Measurements from ENCODE around the gene ATOX1.
"Not testable (repeated sequence)": the region's sequence is repeated elsewhere in the genome, so short reads cannot be mapped to it uniquely, and the experiment has no call there.

The ATOX1 gene, protein sequence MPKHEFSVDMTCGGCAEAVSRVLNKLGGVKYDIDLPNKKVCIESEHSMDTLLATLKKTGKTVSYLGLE

DNA sequence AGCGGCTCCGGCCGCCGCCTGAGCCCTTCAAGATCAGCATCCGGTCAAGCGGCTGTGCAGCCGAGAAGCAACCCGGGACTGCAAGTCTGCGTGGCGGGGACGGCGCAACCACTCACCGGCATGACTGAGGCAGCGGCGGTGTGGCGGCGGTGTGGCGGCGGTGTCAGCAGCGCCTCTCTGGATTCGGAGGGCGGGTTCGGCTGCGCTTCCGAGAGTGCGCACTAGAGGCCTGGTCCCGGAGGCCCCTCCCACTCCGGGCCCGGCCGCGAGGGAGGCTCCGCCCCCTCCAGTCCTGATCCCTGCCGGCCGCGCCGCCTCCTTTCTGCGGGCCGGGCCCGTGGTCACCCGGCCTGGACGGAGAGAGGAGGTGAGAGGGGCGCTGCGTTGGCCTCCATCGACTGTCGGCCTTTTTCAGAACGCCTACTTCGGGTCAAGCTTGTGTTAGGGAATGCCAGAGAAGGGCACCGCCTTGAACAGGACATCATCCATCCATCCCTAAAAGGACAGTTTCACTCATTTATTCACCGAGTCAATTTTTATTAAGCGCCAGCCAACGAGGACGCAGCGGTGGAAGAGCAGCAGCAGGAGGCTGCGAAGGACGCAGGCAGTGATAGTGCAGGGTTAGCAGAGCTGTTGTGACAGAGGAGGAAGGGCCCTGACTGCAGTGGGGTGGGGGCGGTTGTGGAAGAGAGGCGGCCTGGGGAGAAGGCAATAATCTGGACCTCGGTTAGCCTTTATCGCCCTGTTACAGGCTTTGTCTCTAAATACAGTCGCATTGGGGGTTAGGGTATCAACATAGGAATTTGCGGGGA is at the start of gene ATOX1:
TSS of gene ATOX1 (minus strand) at position 202 of the 812 bp plus-strand sequence. CDS start at position 122, 80 bp downstream.
- DNase-seq: peak; percentile 35 to 93 (median 87)

DNA sequence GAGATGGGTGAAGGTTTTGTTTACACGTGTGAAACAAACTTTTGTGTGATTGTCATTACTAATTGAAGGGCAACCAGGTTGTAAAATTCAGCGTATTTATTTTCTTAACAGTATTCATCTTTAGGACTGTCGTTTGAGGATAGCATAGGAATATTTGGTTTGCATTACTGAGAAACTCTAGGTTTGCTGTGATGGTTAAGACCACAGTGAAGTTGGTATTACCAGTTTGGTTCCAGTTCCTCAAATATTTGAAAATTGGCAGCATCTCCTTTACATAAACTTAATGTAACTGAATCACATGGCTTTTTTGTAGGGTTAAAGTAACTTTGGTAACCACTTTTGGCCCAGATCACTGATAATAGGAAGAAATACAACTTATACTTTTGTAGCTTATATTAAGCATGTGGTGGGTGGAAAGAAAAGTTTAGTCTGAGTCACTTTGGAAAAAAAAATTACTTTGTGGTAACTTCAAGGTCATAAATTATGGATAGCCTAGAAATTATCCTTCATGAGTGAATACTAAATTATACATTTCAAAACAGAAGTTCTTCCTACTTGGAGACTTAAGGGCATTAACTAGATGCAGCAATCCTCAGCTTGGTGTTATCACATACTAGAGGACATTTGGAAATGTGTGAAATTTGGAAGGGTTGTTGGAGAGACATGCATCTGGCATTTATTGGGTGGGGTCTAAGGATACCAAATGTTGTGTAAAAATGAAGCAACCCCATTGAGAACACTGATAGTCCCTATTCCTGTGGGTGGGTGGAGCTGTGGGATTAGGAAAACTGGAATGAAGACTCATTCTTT is 47.2 kb upstream of the ATOX1 start:
- no peak for DNase-seq

DNA sequence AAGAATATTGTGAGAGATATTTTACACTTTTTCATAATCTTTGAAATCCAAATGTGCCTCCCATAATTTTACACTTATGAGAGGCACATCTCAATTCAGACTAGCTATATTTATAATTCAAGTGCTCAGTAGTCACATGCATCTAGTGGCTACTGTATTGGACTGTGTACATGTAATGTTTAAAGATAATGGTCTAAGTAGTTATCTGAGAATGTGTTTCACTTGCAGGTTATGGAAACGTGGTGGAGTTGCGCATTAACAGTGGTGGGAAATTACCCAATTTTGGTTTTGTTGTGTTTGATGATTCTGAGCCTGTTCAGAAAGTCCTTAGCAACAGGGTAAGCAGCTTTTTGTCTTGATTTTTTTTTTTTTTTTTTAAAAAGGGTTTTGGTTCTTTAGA is 42.1 kb upstream of the ATOX1 start:
- DNase-seq: no peak

DNA sequence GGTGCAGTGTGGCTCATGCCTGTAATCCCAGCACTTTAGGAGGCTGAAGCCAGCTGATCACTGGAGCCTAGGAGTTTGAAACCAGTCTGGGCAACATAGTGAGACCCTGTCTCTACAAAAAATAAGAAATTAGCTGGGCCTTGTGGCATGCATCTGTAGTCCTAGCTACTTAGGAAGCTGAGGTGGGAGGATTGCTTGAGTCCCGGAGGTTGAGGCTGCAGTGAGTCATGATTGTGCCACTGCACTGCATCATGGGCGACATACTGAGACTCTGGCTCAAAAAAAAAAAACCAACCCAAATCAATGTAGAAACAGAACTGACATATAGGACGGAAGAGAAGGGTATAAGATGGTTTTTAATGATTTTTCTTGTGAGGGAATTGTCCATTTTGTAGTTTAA is 41.0 kb upstream of the ATOX1 start:
- no peak for DNase-seq

DNA sequence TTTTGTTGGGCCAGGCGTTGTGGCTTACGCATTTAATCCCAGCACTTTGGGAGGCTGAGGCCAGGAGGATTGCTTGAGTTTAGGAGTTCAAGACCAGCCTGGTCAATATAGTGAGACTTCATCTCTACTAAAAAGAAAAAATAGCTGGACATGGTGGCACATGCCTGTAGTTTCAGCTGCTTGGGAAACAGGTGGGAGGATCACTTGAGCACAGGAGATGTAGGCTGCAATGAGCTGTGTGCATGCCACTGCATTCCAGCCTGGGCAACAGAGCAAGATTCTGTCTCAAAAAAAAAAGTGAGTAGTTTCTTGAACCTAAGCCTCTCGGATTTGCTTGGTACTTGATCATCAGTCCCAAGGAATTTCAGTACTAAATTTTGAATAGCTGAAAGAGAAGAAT is 40.2 kb upstream of the ATOX1 start:
- no peak for DNase-seq

DNA sequence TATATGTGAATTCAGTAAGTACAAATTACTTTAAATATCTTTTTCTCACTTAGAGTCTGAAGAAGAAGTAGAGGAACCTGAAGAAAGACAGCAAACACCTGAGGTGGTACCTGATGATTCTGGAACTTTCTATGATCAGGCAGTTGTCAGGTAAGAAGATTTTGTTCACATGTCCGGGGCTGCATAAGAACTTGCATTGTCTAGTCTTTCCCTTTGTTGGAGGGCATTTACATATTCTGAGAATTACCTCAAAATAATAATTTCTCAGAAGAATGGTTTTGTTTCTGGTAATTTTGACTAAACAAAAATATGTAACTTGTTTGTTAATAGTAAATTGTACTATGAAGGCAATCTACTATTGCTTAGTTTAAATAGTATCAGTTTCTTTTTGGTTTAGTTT is 37.0 kb upstream of the ATOX1 start:
- DNase-seq: no peak

DNA sequence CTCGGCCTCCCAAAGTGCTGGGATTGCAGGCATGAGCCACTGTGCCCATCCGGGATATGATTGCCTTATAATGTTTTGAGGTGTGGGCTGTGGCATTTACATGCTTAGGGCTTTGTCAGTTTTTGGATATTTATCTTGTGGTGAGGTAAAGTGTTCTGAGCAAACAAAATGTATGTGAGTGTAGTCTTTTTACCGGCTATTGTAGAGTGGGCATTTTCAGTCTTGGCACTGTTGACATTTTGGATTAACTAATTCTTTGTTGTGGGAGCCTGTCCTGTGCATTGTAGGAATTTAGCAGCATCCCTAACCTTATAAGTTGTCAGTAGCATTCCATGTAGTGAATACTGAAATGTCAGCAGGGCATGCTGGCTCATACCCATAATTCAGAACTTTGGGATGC is 34.9 kb upstream of the ATOX1 start:
- DNase-seq: no peak

DNA sequence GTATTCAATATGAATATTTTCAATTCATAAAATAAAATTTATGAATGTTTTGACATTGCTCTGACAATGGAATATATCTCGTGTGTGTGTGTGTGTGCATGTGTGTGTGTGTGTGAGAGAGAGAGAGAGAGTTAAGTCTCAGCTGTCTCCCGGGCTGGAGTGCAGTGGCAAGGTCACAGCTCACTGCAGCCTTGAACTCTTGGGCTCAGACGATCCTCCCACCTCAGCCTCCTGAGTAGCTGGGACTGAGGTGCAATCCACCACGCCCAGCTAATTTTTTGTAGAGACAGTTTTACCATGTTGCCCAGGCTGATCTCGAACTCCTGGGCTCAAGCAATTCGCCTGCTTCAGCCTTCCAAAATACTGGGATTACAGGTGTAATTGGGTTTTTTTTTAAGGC is 29.4 kb upstream of the ATOX1 start:
- DNase-seq: no peak

DNA sequence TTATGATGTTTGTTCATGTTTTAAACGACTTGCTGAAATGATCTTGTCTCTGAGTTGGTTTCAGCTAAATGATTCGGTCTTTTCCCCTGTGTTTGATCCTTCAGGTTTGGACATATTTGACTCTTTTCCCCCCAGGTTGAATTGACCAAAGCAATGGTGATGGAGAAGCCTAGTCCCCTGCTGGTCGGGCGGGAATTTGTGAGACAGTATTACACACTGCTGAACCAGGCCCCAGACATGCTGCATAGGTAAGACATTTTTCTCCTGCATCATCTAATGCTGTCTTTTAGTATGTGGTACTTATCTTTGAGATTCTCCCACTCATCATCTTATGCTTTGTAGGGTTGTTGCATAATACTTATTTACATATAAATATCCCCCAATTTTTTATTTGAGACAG is 28.0 kb upstream of the ATOX1 start:
- no peak for DNase-seq

DNA sequence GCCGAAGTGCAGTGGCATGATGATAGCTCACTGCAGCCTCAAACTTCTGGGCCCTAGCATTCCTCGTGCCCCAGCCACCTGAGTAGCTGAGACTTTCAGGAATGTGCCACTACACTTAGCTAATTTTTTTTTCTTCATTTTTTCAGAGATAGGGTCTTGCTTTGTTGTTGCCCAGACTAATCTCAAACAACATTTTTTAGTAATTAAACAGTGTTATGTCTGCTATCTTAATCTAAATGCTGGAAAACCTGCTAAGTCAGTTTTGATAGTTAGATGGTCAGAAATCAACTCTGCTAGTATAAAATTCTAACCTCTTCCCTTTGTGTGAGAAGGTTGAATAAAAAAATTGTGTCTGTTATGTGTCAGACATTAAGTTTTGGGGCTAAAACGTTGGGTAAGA is 25.7 kb upstream of the ATOX1 start:
- no peak for DNase-seq

DNA sequence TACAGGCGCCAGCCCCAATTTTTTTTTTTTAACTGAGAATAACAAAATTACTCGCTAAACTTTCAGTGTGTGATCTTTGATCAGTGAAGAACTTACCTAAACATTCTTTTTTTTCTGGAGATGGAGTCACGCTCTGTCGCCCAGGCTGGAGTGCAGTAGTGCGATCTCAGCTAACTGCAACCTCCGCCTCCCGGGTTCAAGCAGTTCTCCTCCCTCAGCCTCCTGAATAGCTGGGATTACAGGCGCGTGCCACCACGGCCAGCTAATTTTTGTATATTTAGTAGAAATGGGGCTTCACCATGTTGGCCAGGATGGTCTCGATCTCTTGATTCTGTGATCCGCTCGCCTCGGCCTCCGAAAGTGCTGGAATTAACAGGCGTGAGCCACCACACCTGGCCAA is 25.2 kb upstream of the ATOX1 start:
- DNase-seq: not testable (repeated sequence)

DNA sequence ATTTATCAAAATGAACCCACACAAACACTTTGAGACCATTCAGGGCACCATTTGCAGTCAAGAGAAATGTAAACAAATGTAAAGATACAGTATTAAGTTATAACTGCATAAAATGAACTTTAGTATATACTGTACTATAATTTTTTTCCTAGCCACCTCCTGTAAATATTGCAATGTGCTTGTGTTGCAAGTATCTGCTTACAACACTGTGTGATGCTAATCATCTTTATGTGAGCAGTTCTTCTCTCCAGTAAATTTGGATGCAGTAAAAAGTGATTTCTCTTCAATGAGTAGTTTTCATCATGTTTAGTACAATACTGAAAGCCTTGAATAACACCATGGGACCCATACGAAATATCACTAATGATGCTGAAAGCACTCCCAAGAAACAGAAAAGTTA is 22.8 kb upstream of the ATOX1 start:
- no peak for DNase-seq

DNA sequence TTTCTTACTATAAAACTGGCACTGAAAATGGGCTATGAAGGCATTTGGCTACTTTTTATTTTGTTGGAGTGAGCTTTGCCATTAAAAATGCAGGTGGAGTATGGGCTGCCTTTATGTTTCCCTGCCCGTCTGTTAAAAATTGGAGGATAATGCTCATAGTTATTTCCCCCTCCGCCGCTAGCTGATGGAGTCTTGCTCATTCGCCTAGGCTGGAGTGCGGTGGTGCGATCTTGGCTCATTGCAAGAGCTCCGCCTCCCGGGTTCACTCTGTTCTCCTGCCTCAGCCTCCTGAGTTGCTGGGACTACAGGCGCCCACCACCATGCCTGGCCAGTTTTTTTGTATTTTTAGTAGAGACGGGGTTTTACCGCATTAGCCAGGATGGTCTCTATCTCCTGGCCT is 21.9 kb upstream of the ATOX1 start:
- no peak for DNase-seq

DNA sequence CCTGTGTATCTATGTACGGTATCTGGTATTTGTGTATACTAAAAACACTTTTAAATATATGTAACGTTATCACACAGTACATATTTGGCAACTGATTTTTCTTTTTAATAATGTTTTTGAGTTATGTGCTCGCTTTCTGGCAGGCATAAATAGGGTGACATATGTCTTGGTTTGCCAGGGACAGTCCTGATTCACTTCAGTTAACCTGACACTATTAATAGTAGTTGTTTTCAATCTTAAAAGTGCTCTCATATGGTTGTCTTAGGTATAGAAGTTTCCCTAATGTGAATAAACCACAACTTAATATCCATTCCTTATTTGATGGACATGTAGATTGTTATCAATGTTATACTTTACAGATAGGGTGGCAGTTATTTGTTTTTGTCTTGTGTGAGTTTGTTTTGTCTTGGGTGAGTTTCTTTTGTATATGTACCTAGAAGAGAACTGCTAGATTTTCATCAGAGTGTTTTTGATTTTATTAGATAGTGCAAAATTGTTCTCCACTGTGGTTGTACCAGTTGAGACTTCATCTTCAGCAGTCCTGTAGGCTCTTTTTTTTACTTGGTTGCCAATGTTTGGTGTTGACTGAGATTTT is 21.2 kb upstream of the ATOX1 start:
- no peak for DNase-seq

DNA sequence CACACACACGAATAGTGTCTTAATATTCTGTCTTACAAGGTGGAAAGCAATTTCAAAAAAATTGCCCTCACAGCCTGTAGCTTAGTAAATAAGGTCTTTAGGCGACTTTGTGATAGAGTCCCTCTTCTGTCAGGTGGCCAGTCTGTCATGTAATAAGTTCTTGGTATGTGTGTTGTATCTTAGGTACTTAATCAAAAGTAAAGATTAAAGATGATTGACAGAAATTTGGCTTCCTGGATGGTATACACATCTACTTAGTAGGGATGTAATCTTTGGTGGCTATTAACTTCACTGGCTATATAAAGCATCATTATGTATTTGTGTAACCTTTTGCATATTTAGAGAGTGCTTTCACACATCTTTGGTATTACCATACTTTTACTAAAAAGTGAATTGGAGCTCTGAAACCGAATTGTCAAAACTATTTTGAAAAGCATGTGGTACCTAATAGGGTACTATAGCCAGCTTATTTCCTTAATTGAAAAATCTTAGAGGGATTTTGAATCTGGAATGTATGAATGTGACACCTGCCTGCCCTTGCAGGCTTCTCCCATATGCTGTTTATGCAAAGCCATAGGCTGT is 16.7 kb upstream of the ATOX1 start:
- DNase-seq: no peak

DNA sequence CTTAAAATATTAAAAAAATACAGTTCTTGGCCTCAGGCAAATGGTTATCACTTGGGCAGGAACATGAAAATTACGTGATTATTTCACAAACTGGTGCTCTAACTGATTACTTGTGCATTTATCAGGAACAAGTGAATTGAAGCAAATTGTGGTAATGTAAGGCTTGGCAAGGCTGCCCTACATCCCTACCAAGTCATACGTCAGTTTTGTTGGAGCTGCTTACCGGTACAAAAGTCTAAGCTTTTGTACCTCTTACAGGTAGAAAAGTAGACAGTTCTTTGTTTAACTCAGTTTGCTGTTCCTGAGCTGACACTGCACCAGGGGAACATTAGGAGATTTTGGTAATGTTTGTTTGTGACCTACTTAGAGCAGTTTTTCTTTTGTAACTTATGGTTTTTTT is 15.5 kb upstream of the ATOX1 start:
- no peak for DNase-seq

DNA sequence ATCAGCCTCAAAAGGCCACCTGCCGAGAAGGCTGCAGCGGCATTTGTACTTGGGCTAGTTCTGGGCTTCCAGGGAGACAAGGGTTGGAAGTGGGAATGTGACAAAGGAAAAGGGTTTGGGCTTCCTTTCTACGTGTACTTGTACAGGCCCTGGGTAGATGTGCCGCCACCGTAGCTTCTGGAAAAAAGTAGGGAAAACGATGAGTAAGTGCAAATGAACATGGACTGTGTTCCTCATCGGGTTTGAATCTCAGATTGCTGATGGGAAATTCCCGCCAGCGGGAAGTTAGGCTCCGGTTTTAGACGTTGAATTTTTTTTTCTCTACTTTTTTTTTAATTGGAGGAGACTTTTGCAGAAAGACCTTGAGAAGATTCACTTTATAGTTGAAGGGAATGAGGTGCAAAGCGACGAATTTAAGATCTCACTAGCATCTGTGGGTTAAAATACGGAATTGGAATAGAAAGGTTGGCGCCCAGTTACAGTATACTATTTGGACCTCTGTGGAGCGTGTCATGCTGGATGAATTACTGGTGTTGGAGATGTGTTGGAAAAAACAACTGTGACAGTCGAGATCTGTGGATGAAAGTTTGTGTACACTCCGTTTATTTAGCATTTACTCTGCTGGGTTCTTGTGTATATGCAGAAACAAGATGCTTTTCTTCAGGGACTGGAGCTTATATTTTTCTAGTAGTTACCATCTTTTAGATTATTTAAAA is 14.6 kb upstream of the ATOX1 start:
- DNase-seq: peak in 5 of 58 donors; percentile 21 to 38 (median 31)

DNA sequence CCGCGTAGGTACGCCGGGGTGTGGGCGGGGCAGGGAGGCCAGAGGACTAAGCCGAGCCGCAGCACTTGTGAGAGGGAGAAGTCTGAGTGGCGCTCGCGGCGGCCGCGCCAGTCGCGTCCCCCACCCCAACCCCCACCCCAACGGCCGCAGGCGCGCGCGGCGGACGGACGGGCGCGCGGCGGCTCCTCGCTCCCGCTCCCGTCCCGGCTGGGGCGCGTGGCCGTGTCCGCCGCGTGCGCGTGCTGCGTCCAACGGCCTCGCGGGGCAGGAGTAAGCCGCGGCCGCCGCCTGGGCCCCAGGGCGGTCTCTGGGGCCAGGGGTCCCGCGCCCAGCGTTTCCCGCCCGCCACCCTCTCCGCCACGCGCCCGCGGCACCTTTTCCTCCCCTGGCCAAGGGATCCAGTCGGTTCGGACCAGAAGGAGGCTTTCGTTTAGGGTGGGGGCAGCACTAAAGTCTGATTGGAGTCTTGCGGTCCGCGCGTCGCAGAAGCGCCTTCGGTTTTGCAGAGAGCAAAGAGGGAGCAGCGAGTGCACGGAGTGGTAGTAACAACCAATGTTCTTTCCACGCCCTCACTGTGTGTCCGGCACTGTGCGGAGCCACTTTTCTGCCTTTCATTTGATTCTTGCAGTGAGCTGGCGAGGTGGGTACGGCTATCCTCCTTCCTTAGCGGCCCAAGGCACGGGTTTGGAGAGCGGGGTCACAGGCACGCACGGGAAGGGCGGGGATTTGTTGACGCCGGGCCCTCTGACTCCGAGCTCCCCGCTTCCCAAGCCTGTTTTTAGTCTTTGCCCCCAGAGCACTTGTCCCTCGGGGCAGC is 13.8 kb upstream of the ATOX1 start:
- DNase-seq: peak in 37 of 58 donors; percentile 28 to 79 (median 56)

DNA sequence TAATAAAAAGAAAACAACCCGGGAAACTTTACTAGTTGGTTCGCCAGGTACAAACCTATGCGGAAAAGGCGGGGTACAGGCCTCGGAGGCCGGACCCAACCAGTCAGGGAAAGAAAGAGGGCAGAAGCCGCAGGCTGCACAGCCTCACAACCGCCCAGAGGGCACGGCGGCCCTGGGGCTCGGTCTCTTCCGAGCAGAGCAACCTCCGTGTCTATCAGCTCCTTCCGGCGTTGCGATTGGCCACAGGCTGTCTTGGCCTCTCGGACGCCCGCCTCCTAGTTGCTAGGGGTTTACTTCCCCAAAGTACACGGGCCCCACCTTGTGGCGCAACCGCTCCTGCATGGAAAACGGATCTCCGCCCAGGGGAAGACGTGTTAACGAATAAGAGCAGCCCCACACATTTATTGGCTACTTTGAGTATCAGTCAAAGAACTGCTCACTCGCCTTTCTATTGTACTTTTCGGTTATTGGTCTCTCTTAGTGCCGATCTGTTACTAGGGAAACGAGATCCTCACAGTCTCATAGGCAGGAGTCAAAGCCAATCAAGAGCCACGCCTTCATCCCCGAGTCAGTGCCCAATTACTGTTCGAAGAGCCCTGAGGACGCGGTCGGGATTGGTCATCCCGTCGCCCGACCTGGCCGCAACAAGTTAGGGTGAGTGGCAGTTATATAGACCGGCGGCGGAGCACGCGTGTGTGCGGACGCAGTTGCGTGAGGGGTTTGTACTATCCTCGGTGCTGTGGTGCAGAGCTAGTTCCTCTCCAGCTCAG is 13.0 kb upstream of the ATOX1 start, which contains the start of gene G3BP1:
TSS of gene G3BP1 (plus strand) at position 696 of the 770 bp plus-strand sequence. CDS start 14,667 bp downstream, outside the sequence.
- peak; percentile 94 to 100 (median 100) for DNase-seq

Measured in anterior cingulate cortex (tissue), 58 donors.